ENCODE measurements around the gene MC3R.

The MC3R gene

GRCh38 chr20:56208121-56208520 is 40.4 kb upstream of the MC3R start:
- no peak overlapping the region for H3K4me3 ChIP-seq (replicated peaks; ENCODE audit: insufficient read depth, low read length)
- no peak for TF ChIP-seq REST (IDR thresholded peaks at IDR 0.05; ENCODE audit: insufficient replicate concordance, low read depth)
- no peak for TF ChIP-seq GABPA (IDR thresholded peaks at IDR 0.05; ENCODE audit: low read depth)
- TF ChIP-seq CTCF (IDR thresholded peaks at IDR 0.05; ENCODE audit: insufficient read depth, low read length), result no peak
- TF ChIP-seq SPI1 (IDR thresholded peaks at IDR 0.05; ENCODE audit: borderline replicate concordance, low read depth), result no peak
- no peaks in the 10 kb centered on the region for H3K27me3 ChIP-seq (ENCODE audit: insufficient read depth, poor library complexity, severe bottlenecking)
- no peak overlapping the region for H3K27ac ChIP-seq (replicated peaks)
- DNase-seq (ENCODE audit: low read depth in 1 of 2, low spot score in 1 of 2), result no peak

GRCh38 chr20:56211051-56211450 is 37.5 kb upstream of the MC3R start:
- Histone ChIP-seq H3K27ac (replicated peaks) (no peak overlapping the region), H3K27me3 (ENCODE audit: insufficient read depth, poor library complexity, severe bottlenecking) (no peaks in the 10 kb centered on the region), H3K4me3 (replicated peaks; ENCODE audit: insufficient read depth, low read length) (no peak overlapping the region)
- no peak for DNase-seq (ENCODE audit: low read depth in 1 of 2, low spot score in 1 of 2)
- TF ChIP-seq POLR2AphosphoS5 (IDR thresholded peaks at IDR 0.05; ENCODE audit: low read depth), result no peak
- TF ChIP-seq SPI1 (IDR thresholded peaks at IDR 0.05; ENCODE audit: borderline replicate concordance, low read depth), result no peak
- TF ChIP-seq REST (IDR thresholded peaks at IDR 0.05; ENCODE audit: insufficient replicate concordance, low read depth), result no peak
- no peak for TF ChIP-seq CTCF (IDR thresholded peaks at IDR 0.05; ENCODE audit: insufficient read depth, low read length)

- no peak overlapping the region for H3K4me3 ChIP-seq (replicated peaks; ENCODE audit: insufficient read depth, low read length)
- TF ChIP-seq SPI1 (IDR thresholded peaks at IDR 0.05; ENCODE audit: borderline replicate concordance, low read depth) (peak; percentile 90), CTCF (IDR thresholded peaks at IDR 0.05; ENCODE audit: insufficient read depth, low read length) (no peak), POLR2AphosphoS5 (IDR thresholded peaks at IDR 0.05; ENCODE audit: low read depth) (no peak), REST (IDR thresholded peaks at IDR 0.05; ENCODE audit: insufficient replicate concordance, low read depth) (no peak), GABPA (IDR thresholded peaks at IDR 0.05; ENCODE audit: low read depth) (no peak)
- no peak overlapping the region for H3K27ac ChIP-seq (replicated peaks)
- DNase-seq (ENCODE audit: low read depth in 1 of 2, low spot score in 1 of 2), result peak in 1 of 2 experiments; percentile 73
- no peaks in the 10 kb centered on the region for H3K27me3 ChIP-seq (ENCODE audit: insufficient read depth, poor library complexity, severe bottlenecking)
These were observed 36.4 kb upstream of the MC3R start for GRCh38 chr20:56212091-56212490.
